ENCODE measurements around the gene FA2H.

FA2H gene

GRCh38 chr16:74743668-74744299 lies 30.8 kb downstream of the FA2H start:
- no peak for DNase-seq (ENCODE audit: low read depth)

GRCh38 chr16:74743045-74743667 lies 31.5 kb downstream of the FA2H start:
- DNase-seq (ENCODE audit: low read depth): no peak

GRCh38 chr16:74742051-74742481 lies 32.6 kb downstream of the FA2H start:
- no peak for DNase-seq (ENCODE audit: low read depth)

GRCh38 chr16:74740795-74741304 lies 33.8 kb downstream of the FA2H start:
- DNase-seq (ENCODE audit: low read depth): no peak

- no peak for DNase-seq (ENCODE audit: low read depth)
Measured at GRCh38 chr16:74739275-74739674, 35.3 kb downstream of the FA2H start.

- no peak for DNase-seq (ENCODE audit: low read depth)
Measured at GRCh38 chr16:74738816-74739215, 35.8 kb downstream of the FA2H start.

- no peak for DNase-seq (ENCODE audit: low read depth)
Measured at GRCh38 chr16:74738113-74738541, 36.5 kb downstream of the FA2H start.

- DNase-seq (ENCODE audit: low read depth): no peak
Measured at GRCh38 chr16:74737521-74737920, 37.1 kb downstream of the FA2H start.

- DNase-seq (ENCODE audit: low read depth): no peak
Measured at GRCh38 chr16:74736531-74737157, 38.0 kb downstream of the FA2H start.

- no peak for DNase-seq (ENCODE audit: low read depth)
Measured at GRCh38 chr16:74735554-74735953, 39.1 kb downstream of the FA2H start.

GRCh38 chr16:74735162-74735452 lies 39.5 kb downstream of the FA2H start:
- no peak for DNase-seq (ENCODE audit: low read depth)

GRCh38 chr16:74734361-74735161 lies 40.1 kb downstream of the FA2H start:
- no peak for DNase-seq (ENCODE audit: low read depth)

GRCh38 chr16:74732707-74733350 lies 41.8 kb downstream of the FA2H start:
- DNase-seq (ENCODE audit: low read depth): no peak

GRCh38 chr16:74731853-74732477 lies 42.7 kb downstream of the FA2H start:
- no peak for DNase-seq (ENCODE audit: low read depth)

- no peak for DNase-seq (ENCODE audit: low read depth)
Measured at GRCh38 chr16:74729783-74730683, 44.6 kb downstream of the FA2H start.

GRCh38 chr16:74727903-74728302 lies 46.7 kb downstream of the FA2H start:
- no peak for DNase-seq (ENCODE audit: low read depth)

- peak; percentile 17 for DNase-seq (ENCODE audit: low read depth)
Measured at GRCh38 chr16:74726716-74727115, 47.9 kb downstream of the FA2H start.

- no peak for DNase-seq (ENCODE audit: low read depth)
Measured at GRCh38 chr16:74725651-74726455, 48.8 kb downstream of the FA2H start.

- no peak for DNase-seq (ENCODE audit: low read depth)
Measured at GRCh38 chr16:74724820-74725549, 49.6 kb downstream of the FA2H start.

Data from activated T-cell treated with anti-CD3 and anti-CD28 coated beads for 24 hours (primary cell).